H9 (cell line): ENCODE results near the gene ELANE. TPM values are rescaled to one million over a fixed set of nuclear protein-coding genes. Genes with fewer than 3 reads are reported as not detected.

ENCODE experiments used
- DNase-seq: peaks from one replicate; pipeline ENCODE4 v3.0.0-alpha.2; 2017
- H2AFZ ChIP-seq: one replicate; pipeline ENCODE4 v1.6.1; 2013; ENCODE audit warnings: mild to moderate bottlenecking, low read length, control low read depth, moderate library complexity
- H2AK5ac ChIP-seq: 2 replicates; pipeline ENCODE4 v1.6.1; 2013; ENCODE audit warnings: low read length, control low read depth, mixed read lengths; ENCODE audit not compliant: insufficient read length
- H2BK120ac ChIP-seq: one replicate; pipeline ENCODE4 v1.6.1; 2013; ENCODE audit warnings: low read depth, mild to moderate bottlenecking, low read length, control low read depth, inconsistent platforms; ENCODE audit not compliant: poor library complexity, severe bottlenecking
- H2BK12ac ChIP-seq: 2 replicates; pipeline ENCODE4 v1.6.1; 2013; ENCODE audit warnings: low read length, control low read depth, mixed read lengths, low read depth; ENCODE audit not compliant: insufficient read length
- H2BK15ac ChIP-seq: 2 replicates; pipeline ENCODE4 v1.6.1; 2013; ENCODE audit warnings: low read depth, low read length, control low read depth
- H2BK20ac ChIP-seq: one replicate; pipeline ENCODE4 v1.6.1; 2013; ENCODE audit warnings: low read depth, mild to moderate bottlenecking, low read length, control low read depth, inconsistent platforms; ENCODE audit not compliant: poor library complexity, severe bottlenecking
- H2BK5ac ChIP-seq: 2 replicates; pipeline ENCODE4 v1.6.1; 2013; ENCODE audit warnings: low read length, control low read depth, mixed read lengths; ENCODE audit not compliant: insufficient read length
- H3K14ac ChIP-seq: 2 replicates; pipeline ENCODE4 v1.6.1; 2013; ENCODE audit warnings: low read length, control low read depth; ENCODE audit not compliant: insufficient read depth
- H3K18ac ChIP-seq: 2 replicates; pipeline ENCODE4 v1.6.1; 2013; ENCODE audit warnings: low read depth, mild to moderate bottlenecking, mixed read lengths, low read length, control low read depth; ENCODE audit not compliant: insufficient read length
- H3K23ac ChIP-seq: 2 replicates; pipeline ENCODE4 v1.6.1; 2013; ENCODE audit warnings: low read length, control low read depth, mixed read lengths, low read depth; ENCODE audit not compliant: insufficient read length
- H3K23me2 ChIP-seq: 2 replicates; pipeline ENCODE4 v1.6.1; 2013; ENCODE audit warnings: low read depth, mild to moderate bottlenecking, mixed read lengths, low read length, control low read depth; ENCODE audit not compliant: insufficient read length, poor library complexity, severe bottlenecking
- H3K27ac ChIP-seq: 2 replicates; pipeline ENCODE4 v1.5.1; 2013; ENCODE audit warnings: low read length, control low read depth, mixed read lengths, low read depth; ENCODE audit not compliant: insufficient read length
- H3K27me3 ChIP-seq: 2 replicates; pipeline ENCODE4 v1.6.1; 2013; ENCODE audit warnings: low read length, control low read depth, inconsistent platforms; ENCODE audit not compliant: insufficient read depth
- H3K4ac ChIP-seq: 2 replicates; pipeline ENCODE4 v1.6.1; 2013; ENCODE audit warnings: low read depth, mild to moderate bottlenecking, control low read depth, inconsistent platforms, low read length, moderate library complexity
- H3K4me1 ChIP-seq: 2 replicates; pipeline ENCODE4 v1.6.1; 2013; ENCODE audit warnings: low read length, control low read depth, inconsistent platforms; ENCODE audit not compliant: insufficient read depth
- H3K4me2 ChIP-seq: 2 replicates; pipeline ENCODE4 v1.6.1; 2013; ENCODE audit warnings: low read length, control low read depth, mixed read lengths; ENCODE audit not compliant: insufficient read length, insufficient read depth
- H3K56ac ChIP-seq: 2 replicates; pipeline ENCODE4 v1.6.1; 2013; ENCODE audit warnings: low read depth, mild to moderate bottlenecking, mixed read lengths, low read length, control low read depth; ENCODE audit not compliant: insufficient read length
- H3K79me1 ChIP-seq: 2 replicates; pipeline ENCODE4 v1.6.1; 2013; ENCODE audit warnings: low read depth, mild to moderate bottlenecking, moderate library complexity, low read length, control low read depth, inconsistent platforms; ENCODE audit not compliant: insufficient read depth, poor library complexity, severe bottlenecking
- H3K79me2 ChIP-seq: 2 replicates; pipeline ENCODE4 v1.6.1; 2013; ENCODE audit warnings: low read length, control low read depth, inconsistent platforms; ENCODE audit not compliant: insufficient read depth
- H3K9ac ChIP-seq: 2 replicates; pipeline ENCODE4 v1.6.1; 2013; ENCODE audit warnings: low read length, control low read depth, mixed read lengths; ENCODE audit not compliant: insufficient read length; ENCODE audit errors: extremely low read depth
- H3K9me3 ChIP-seq: one replicate; pipeline ENCODE4 v1.6.1; 2013; ENCODE audit warnings: low read depth, low read length, inconsistent platforms; ENCODE audit not compliant: control insufficient read depth
- H3T11ph ChIP-seq: one replicate; pipeline ENCODE4 v1.6.1; 2013; ENCODE audit warnings: mild to moderate bottlenecking, low read length, control low read depth, inconsistent platforms
- H4K20me1 ChIP-seq: one replicate; pipeline ENCODE4 v1.6.1; 2013; ENCODE audit not compliant: control insufficient read depth, insufficient read length, insufficient read depth
- H4K5ac ChIP-seq: 2 replicates; pipeline ENCODE4 v1.6.1; 2013; ENCODE audit warnings: low read depth, mild to moderate bottlenecking, mixed read lengths, low read length, control low read depth; ENCODE audit not compliant: insufficient read length
- H4K8ac ChIP-seq: replicated peaks from 2 replicates; pipeline ENCODE4 v1.6.1; 2013; ENCODE audit warnings: low read length, control low read depth, mixed read lengths, low read depth; ENCODE audit not compliant: insufficient read length
- H4K91ac ChIP-seq: 2 replicates; pipeline ENCODE4 v1.6.1; 2013; ENCODE audit warnings: low read depth, mild to moderate bottlenecking, moderate library complexity, mixed read lengths, low read length, control low read depth; ENCODE audit not compliant: insufficient read length
- H3K27ac Mint-ChIP-seq, 3 experiments: 2 replicates in 2 of 3; 3 replicates in 1 of 3; pipeline ENCODE4 v1.8.0; 2020 to 2021; ENCODE audit warnings: mixed read lengths in 3 of 3, mild to moderate bottlenecking in 1 of 3, moderate library complexity in 1 of 3
- H3K27me3 Mint-ChIP-seq: 2 replicates; pipeline ENCODE4 v1.8.0; 2021; ENCODE audit warnings: low read depth, mild to moderate bottlenecking, moderate library complexity, mixed read lengths
- H3K36me3 Mint-ChIP-seq, 3 experiments: 2 replicates in 2 of 3; 3 replicates in 1 of 3; pipeline ENCODE4 v1.8.0; 2020 to 2021; ENCODE audit warnings: low read depth in 3 of 3, mixed read lengths in 3 of 3; ENCODE audit not compliant: insufficient read depth in 1 of 3
- H3K4me1 Mint-ChIP-seq, 2 experiments: 2 replicates each; pipeline ENCODE4 v1.8.0; 2020; ENCODE audit warnings: mixed read lengths in 2 of 2
- H3K4me3 Mint-ChIP-seq, 2 experiments: 2 replicates in 1 of 2; 3 replicates in 1 of 2; pipeline ENCODE4 v1.8.0; 2020 to 2021; ENCODE audit warnings: mild to moderate bottlenecking in 2 of 2, mixed read lengths in 2 of 2, moderate library complexity in 1 of 2
- H3K9me3 Mint-ChIP-seq, 2 experiments: 2 replicates in 1 of 2; 3 replicates in 1 of 2; pipeline ENCODE4 v1.8.0; 2020; ENCODE audit warnings: mild to moderate bottlenecking in 2 of 2, mixed read lengths in 2 of 2, moderate library complexity in 1 of 2
- WGBS: extraction: QIAGEN DNeasy Blood & Tissue Kit; methylation state at CpG from one replicate; pipeline ENCODE4 v1.1.7; 2013; ENCODE audit warnings: missing lambda C conversion rate, low lambda C conversion rate, mixed read lengths; ENCODE audit not compliant: insufficient read length; ENCODE audit errors: extremely low coverage; 5-methylcytosine and 5-hydroxymethylcytosine counted together
- total RNA-seq: library from RNA; stranded (reverse); gene quantifications from 2 replicates; pipeline ENCODE4 v1.2.1, GENCODE V29; 2021
- TF ChIP-seq, protein P1 (sequence below): fragments of 200-600 bp; sonication (generic); conservative IDR thresholded peaks from 3 replicates; pipeline ENCODE4 v1.8.0; 2021; ENCODE audit warnings: antibody characterized with exemption, mild to moderate bottlenecking

Gene ELANE
- total RNA-seq, 1 experiment from 2014 or later: not detected

DNA sequence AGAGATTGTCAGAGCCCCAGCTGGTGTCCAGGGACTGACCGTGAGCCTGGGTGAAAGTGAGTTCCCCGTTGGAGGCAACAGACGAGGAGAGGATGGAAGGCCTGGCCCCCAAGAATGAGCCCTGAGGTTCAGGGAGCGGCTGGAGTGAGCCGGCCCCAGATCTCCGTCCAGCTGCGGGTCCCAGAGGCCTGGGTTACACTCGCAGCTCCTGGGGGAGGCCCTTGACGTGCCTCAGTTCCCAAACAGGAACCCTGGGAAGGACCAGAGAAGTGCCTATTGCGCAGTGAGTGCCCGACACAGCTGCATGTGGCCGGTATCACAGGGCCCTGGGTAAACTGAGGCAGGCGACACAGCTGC, 1.1 kb upstream of the ELANE start:
- Histone ChIP-seq H3K23me2 (no peaks in the 10 kb centered on the region), H3T11ph (no peak overlapping the region), H3K4ac (no peak overlapping the region), H2AFZ (no peak overlapping the region), H3K79me1 (no peaks in the 10 kb centered on the region), H3K4me2 (no peak overlapping the region), H2BK12ac (no peak overlapping the region), H3K14ac (no peak overlapping the region), H3K9ac (no peak overlapping the region), H2BK20ac (no peak overlapping the region), H3K79me2 (no peaks in the 10 kb centered on the region), H3K23ac (no peak overlapping the region), H4K91ac (no peak overlapping the region), H3K27me3 (no peaks in the 10 kb centered on the region), H3K4me1 (no peaks in the 10 kb centered on the region), H2BK15ac (no peak overlapping the region), H3K27ac (no peak overlapping the region), H4K8ac (no peak overlapping the region), H3K18ac (no peak overlapping the region), H3K9me3 (no peaks in the 10 kb centered on the region), H3K56ac (no peak overlapping the region), H2AK5ac (no peak overlapping the region), H2BK5ac (no peak overlapping the region), H4K5ac (no peak overlapping the region), H4K20me1 (no peaks in the 10 kb centered on the region), H2BK120ac (no peak overlapping the region)
- no peak overlapping the region for H3K4me3 Mint-ChIP-seq
- H3K36me3 Mint-ChIP-seq: no peaks in the 10 kb centered on the region
- TF ChIP-seq, protein P1, sequence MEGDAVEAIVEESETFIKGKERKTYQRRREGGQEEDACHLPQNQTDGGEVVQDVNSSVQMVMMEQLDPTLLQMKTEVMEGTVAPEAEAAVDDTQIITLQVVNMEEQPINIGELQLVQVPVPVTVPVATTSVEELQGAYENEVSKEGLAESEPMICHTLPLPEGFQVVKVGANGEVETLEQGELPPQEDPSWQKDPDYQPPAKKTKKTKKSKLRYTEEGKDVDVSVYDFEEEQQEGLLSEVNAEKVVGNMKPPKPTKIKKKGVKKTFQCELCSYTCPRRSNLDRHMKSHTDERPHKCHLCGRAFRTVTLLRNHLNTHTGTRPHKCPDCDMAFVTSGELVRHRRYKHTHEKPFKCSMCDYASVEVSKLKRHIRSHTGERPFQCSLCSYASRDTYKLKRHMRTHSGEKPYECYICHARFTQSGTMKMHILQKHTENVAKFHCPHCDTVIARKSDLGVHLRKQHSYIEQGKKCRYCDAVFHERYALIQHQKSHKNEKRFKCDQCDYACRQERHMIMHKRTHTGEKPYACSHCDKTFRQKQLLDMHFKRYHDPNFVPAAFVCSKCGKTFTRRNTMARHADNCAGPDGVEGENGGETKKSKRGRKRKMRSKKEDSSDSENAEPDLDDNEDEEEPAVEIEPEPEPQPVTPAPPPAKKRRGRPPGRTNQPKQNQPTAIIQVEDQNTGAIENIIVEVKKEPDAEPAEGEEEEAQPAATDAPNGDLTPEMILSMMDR: no peak
- peaks cover 22% of the 10 kb centered on the region for H3K27me3 Mint-ChIP-seq
- peaks cover 0 to 4% of the 10 kb centered on the region in 2 experiments; a peak in 2 of 4 replicates for H3K4me1 Mint-ChIP-seq
- H3K9me3 Mint-ChIP-seq: no peaks in the 10 kb centered on the region; a peak in 1 of 5 replicates
- H3K27ac Mint-ChIP-seq: no peak overlapping the region
- no CpG with 5 or more reads among the region's 13 CpGs for WGBS
- DNase-seq: no peak
